ENCODE data around the gene WBP1.
A peak's percentile ranks its signal among the peaks of the same experiment; 100 is the strongest.
"Not testable (repeated sequence)": the region's sequence is repeated elsewhere in the genome, so short reads cannot be mapped to it uniquely, and the experiment has no call there.

Gene WBP1

DNA sequence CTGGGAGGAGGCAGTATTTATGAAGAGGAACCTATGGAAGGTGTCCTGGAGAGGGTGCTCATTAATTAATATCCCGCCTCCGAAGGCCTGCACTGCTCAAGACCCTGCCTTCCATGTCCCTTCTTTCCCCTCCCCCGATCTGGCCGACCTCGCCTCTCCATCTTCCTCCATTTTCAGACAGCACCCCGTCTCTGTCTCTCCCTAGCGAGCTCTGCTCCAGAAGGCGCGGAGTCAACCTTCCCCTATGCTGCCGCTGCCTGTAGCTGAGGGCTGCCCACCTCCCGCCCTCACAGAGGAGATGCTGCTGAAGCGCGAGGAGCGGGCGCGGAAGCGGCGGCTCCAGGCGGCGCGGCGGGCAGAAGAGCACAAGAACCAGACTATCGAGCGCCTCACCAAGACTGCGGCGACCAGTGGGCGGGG lies 1.1 kb upstream of the WBP1 start:
- no peak for DNase-seq

- peak; percentile 85 for DNase-seq
Measured at GRCh38 chr2:74457549-74458131, 598 bp upstream of the WBP1 start.

GRCh38 chr2:74458938-74459363 lies 713 bp downstream of the WBP1 start:
- no peak for DNase-seq

DNA sequence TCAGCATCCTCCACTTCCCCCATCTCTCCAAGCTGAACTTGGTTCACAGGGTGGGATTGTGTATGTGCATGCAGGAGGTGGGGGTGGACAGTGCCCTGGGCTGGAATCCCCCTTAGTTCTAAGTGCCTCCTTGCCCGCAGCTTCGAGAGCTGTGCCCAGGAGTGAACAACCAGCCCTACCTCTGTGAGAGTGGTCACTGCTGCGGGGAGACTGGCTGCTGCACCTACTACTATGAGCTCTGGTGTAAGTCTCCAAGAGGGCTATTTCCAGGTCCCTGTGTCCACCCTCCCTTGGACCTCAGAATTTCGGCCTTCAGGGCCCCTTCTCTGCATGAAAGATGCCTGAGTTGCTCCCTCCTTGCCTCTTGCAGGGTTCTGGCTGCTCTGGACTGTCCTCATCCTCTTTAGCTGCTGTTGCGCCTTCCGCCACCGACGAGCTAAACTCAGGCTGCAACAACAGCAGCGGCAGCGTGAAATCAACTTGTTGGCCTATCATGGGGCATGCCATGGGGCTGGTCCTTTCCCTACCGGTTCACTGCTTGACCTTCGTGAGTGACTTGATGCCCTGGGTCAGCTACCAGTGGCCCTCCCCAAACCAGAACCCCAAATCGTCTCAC lies 1.4 kb downstream of the WBP1 start:
- not testable (repeated sequence) for DNase-seq

- not testable (repeated sequence) for DNase-seq
Measured at GRCh38 chr2:74460187-74460586, 1.9 kb downstream of the WBP1 start.

- no peak for DNase-seq
Measured at GRCh38 chr2:74461187-74462053, 3.2 kb downstream of the WBP1 start.

GRCh38 chr2:74462054-74462785 lies 4.0 kb downstream of the WBP1 start:
- DNase-seq: no peak

- DNase-seq: no peak
Measured at GRCh38 chr2:74462786-74463105, 4.5 kb downstream of the WBP1 start.

DNA sequence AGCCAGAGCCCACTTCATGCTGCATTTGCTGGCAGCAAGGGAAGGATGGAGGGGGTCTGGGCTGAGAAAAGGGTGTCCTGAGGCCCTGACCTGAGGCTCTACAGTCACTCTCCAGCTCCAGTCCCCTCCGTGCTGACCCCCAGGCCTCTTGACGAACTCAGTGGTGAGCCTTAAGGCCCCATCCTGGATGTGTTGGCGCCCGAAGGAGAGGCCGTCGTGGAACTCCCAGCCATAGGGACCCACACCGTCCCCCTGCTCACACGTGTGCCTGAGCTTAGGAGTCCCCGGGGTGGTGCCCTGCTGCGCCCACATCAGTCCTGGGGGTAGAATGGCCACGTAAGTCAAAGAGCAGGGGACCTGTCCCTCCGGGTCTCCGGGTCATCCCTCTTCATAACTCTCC lies 6.2 kb downstream of the WBP1 start:
- no peak for DNase-seq

DNA sequence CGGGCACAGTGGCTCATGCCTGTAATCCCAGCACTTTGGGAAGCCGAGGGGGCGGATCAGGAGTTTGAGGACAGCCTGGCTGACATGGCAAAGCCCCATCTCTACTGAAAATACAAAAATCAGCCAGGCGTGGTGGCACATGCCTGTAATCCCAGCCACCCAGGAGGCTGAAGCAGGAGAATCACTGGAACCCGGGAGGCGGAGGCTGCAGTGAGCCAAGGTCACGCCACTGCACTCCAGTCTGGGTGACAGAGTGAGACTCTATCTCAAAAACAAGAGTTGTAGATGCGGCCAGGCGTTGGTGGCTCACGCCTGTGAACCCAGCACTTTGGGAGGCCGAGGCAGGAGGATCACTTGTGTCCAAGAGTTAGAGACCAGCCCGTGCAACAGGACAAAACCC lies 12.5 kb downstream of the WBP1 start:
- not testable (repeated sequence) for DNase-seq

GRCh38 chr2:74471332-74472065 lies 13.3 kb downstream of the WBP1 start:
- DNase-seq: no peak

DNA sequence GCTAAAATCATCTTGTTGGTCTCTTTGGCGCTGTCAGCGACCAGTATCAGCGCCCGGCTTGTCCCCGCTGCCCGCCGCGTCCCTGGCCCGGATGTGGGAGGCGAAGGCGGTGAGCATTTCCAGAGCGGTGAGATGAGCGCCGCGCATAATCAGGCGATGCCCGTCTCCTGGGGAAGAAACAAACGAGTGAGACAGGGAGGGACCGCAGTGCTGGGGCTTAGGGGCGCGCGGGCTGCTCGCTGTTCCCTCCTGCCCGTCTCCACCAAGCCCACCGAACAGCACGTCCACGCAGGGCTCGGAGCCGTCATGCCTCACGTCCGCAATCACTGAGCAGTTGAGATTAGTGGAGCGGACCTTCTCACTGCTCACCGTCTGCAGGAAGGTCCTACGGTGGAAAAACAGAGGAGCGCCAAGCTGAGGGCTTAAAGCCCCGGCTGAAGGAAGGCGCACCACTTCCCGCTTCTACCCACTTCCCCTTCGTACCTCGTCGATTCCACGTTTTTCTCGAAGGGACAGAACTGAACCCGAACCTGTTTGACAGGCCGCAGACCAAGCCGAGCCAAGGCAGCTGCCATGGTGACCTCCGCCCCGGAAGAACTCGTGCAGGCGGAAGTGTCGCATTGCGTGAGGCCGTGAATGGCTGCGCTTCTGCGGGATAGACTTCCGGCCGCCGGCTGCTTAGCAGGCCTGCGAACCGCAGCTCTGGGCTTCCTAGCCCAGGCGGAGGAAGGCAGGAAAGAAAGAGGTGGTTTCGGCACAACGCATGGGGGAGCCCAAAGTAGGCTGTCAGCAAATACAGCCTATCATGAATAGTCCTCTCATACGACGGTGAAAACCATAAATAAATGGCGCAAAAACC lies 14.1 kb downstream of the WBP1 start, which contains the start of gene MRPL53:
Gene MRPL53 (minus strand): TSS at position 595 of the 859 bp plus-strand sequence. CDS start 20 bp downstream, at position 575.
- DNase-seq: peak; percentile 95

- no peak for DNase-seq
Measured at GRCh38 chr2:74472945-74473258, 14.7 kb downstream of the WBP1 start.

DNA sequence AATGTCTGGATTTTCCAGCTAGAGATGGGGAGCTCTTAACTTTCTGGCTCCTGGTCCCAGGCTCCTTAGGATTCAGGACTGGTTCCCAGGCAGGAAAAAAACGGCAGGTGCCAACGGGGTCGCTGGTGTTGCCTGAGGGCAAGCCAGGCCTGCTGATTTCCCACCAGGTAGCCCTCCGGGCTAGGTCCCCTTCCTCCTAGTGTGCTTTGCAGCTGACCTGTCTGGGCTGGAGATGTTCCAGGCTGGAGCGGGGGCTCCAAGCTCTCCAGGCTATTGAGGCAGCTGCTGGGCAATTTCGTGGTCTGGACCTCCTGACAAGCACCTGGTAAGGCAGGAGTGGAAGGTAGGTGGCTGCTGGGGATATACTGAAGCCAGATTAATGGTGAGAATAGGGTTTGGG lies 16.2 kb downstream of the WBP1 start:
- DNase-seq: no peak

DNA sequence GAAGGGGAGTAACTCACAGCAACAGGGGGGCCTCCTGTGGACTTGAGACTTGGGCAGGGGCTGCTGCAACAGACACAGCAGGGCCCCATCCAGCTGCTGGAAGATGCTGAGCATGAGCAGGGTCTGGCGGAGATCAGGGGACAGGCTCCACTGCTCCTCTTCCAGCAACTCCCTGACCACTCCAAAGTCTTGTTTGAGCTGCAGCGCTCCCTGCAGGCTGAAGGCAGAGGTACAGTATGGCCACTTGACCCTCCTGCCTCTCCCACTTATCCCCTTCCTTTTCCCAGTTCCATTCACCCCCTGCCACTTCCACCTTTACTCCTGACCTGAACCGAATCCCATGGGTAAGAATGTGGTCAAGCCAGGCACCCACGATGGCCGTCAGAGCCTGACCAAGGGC lies 16.7 kb downstream of the WBP1 start:
- DNase-seq: no peak

DNA sequence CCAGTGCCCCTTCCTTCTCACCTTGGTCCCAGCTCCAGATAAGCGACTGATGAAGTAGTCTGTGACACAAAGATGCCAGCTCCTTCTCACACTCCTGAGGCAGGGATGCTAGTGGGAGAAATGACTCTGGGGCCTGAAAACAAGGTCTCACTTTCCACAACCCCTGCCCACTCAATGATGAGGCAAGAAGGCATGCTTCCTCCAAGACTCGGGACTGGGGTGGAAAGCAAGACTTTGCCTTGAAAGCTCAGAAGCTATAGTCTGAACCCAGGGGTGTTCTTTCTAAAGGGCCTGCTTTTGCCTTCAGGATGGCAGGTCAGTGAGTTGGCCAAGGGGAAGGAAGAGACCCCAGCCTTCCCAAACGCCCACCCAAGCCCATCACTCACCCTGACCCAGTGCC lies 23.2 kb downstream of the WBP1 start:
- no peak for DNase-seq

DNA sequence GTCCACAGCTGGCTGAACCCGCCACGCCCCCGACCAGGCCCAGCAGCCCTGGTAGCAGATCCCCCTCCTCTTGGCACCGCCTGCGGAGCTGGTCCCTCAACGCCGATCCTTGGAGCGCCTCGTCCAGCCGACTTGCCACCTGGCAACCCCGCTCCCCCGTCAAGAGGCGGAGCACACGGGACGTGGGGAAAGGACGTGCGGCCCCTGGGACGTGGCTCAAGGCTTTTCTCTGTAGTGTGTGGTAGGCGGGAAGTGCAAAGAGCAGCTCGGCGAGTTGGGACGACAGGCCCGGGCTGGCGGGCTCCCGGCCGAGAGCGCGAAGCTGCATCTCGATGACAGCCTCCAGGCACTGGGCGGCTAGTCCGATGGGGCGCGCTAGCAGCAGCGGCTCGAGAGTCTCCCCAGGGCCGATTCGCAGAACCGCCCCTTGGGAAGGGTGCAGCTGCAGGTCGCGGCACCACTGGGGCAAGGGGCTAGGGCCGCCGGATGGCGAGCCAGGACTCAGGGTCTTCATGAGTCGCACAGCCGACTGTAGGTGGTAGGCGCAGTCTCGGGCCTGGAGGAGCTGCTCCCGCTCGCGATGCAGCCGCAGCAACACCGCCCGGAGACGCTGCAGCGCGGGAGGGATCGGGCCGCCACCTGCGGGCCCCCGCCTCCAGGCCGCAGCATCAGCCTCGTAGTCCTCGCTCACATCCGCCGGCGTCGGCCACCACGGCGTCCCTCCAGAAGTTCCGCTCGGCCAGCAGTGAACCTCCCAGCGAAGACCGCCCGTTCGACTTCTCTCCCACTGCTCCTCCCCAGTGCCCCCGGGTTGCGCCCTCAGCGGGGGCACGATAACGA lies 23.9 kb downstream of the WBP1 start:
- DNase-seq: peak; percentile 53

GRCh38 chr2:74482801-74483674 lies 24.8 kb downstream of the WBP1 start, which contains the start of the genes CCDC142 and TTC31:
TSS of gene CCDC142 (minus strand) at chr2:74482998. CDS start at chr2:74482837, 161 bp downstream.
TSS of gene TTC31 (plus strand) at chr2:74483081. CDS start at chr2:74483096, 15 bp downstream.
- peak; percentile 97 for DNase-seq

GRCh38 chr2:74483675-74484164 lies 25.5 kb downstream of the WBP1 start:
- DNase-seq: not testable (repeated sequence)
